Tibial nerve (tissue), 4 donors: ENCODE measurements around the gene KDM4C.

ENCODE experiments used
- EP300 ChIP-seq, 2 donors: sonication (generic); formaldehyde crosslinking; IDR thresholded peaks; one replicate each; pipeline ENCODE4 v1.6.1; 2017; ENCODE audit warnings: antibody characterized with exemption in 2 of 2, mild to moderate bottlenecking in 1 of 2
- POLR2A ChIP-seq, 2 donors: fragments of 450-650 bp; IDR thresholded peaks; one replicate each; pipeline ENCODE4 v1.6.1; 2017; ENCODE audit warnings: antibody characterized with exemption in 2 of 2, mild to moderate bottlenecking in 2 of 2, moderate library complexity in 2 of 2
- TF ChIP-seq, protein P1 (sequence below), 5 experiments: fragments of 200-600 bp in 3 of 5; fragments of 450-650 bp in 2 of 5; sonication (generic) in 3 of 5; IDR thresholded peaks; one replicate each; pipeline ENCODE4 v1.5.1; 2016 to 2019; ENCODE audit warnings: antibody characterized with exemption in 5 of 5, mild to moderate bottlenecking in 3 of 5, moderate library complexity in 2 of 5

DNA sequence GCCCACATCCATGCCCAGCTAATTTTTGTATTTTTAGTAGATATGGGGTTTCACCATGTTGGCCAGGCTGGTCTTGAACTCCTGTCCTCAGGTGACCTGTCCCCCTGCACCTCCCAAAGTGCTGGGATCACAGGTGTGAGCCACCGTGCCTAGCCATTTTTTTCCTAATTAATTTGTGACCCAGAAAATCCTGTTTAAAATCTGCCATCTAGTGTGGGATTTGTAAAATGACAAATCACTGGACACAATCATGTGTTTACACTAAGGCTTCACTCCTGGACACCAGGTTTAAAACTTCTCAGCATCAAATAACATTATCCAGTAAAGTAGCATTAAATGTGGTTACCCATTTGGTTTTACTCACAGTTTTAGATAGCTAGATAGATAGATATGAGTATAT lies 18.6 kb upstream of the KDM4C start:
- TF ChIP-seq, protein P1, sequence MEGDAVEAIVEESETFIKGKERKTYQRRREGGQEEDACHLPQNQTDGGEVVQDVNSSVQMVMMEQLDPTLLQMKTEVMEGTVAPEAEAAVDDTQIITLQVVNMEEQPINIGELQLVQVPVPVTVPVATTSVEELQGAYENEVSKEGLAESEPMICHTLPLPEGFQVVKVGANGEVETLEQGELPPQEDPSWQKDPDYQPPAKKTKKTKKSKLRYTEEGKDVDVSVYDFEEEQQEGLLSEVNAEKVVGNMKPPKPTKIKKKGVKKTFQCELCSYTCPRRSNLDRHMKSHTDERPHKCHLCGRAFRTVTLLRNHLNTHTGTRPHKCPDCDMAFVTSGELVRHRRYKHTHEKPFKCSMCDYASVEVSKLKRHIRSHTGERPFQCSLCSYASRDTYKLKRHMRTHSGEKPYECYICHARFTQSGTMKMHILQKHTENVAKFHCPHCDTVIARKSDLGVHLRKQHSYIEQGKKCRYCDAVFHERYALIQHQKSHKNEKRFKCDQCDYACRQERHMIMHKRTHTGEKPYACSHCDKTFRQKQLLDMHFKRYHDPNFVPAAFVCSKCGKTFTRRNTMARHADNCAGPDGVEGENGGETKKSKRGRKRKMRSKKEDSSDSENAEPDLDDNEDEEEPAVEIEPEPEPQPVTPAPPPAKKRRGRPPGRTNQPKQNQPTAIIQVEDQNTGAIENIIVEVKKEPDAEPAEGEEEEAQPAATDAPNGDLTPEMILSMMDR (IDR thresholded peaks at IDR 0.05) = peak in 2 of 5 experiments; percentile 16 to 19
- TF ChIP-seq EP300 (IDR thresholded peaks at IDR 0.05) (no peak), POLR2A (IDR thresholded peaks at IDR 0.05) (no peak)
